IMR-90 (cell line): ENCODE data around the gene IMP3. TPM values are rescaled to one million over a fixed set of nuclear protein-coding genes. Genes with fewer than 3 reads are reported as not detected.

Experiments used
- ATAC-seq: fragments of 200-7000 bp; cut with Tn5 transposase; 2 replicates; pipeline ENCODE4 v1.9.1; 2020; ENCODE audit warnings: low read depth, mild to moderate bottlenecking, moderate library complexity
- BruUV-seq: library from RNA; stranded (reverse); fragments of 400-500 nt; replicated peaks from 2 replicates; lab custom pipeline; 2021; lab: Mats Ljungman, UMichigan
- CTCF ChIA-PET: fragments of 300-600 bp; formaldehyde crosslinking; extraction: SDS; loops from one replicate; lab custom pipeline; 2021; ENCODE audit warnings: antibody characterized with exemption; lab: Yijun Ruan, JAX
- POLR2A ChIA-PET: fragments of 300-600 bp; sonication (Branson Sonifier 250); formaldehyde crosslinking; loops from one replicate; lab custom pipeline; 2022; ENCODE audit warnings: antibody characterized with exemption; ENCODE audit not compliant: unreplicated experiment; lab: Charles Lee
- DNase-seq: peaks from one replicate; pipeline ENCODE4 v3.0.0; 2013
- H2AFZ ChIP-seq: replicated peaks from 2 replicates; pipeline ENCODE3; 2013; ENCODE audit warnings: low read length, mild to moderate bottlenecking; ENCODE audit not compliant: poor library complexity
- H2AK5ac ChIP-seq: 2 replicates; pipeline ENCODE4 v1.6.1; 2013; ENCODE audit warnings: low read depth, low read length, inconsistent platforms
- H2AK9ac ChIP-seq: replicated peaks from 2 replicates; pipeline ENCODE3; 2013; ENCODE audit warnings: mild to moderate bottlenecking, low read depth, low read length, moderate library complexity; ENCODE audit not compliant: poor library complexity
- H2BK120ac ChIP-seq: 2 replicates; pipeline ENCODE4 v1.6.1; 2013; ENCODE audit warnings: low read depth, low read length, inconsistent platforms
- H2BK15ac ChIP-seq: 3 replicates; pipeline ENCODE4 v1.6.1; 2013; ENCODE audit warnings: low read depth, low read length, inconsistent platforms
- H2BK20ac ChIP-seq: 2 replicates; pipeline ENCODE4 v1.6.1; 2013; ENCODE audit warnings: low read depth, mild to moderate bottlenecking, inconsistent platforms, low read length, moderate library complexity
- H2BK5ac ChIP-seq: 2 replicates; pipeline ENCODE4 v1.6.1; 2013; ENCODE audit warnings: mild to moderate bottlenecking, low read depth, low read length, inconsistent platforms; ENCODE audit not compliant: poor library complexity, severe bottlenecking
- H3K14ac ChIP-seq: replicated peaks from 2 replicates; pipeline ENCODE4 v1.6.1; 2013; ENCODE audit warnings: low read depth, low read length, inconsistent platforms
- H3K18ac ChIP-seq: 2 replicates; pipeline ENCODE4 v1.6.1; 2013; ENCODE audit warnings: low read depth, low read length, control low read depth
- H3K23ac ChIP-seq: 2 replicates; pipeline ENCODE4 v1.6.1; 2013; ENCODE audit warnings: low read depth, low read length, inconsistent platforms
- H3K27ac ChIP-seq: 2 replicates; pipeline ENCODE4 v1.5.1; 2013; ENCODE audit warnings: mild to moderate bottlenecking, control low read depth, low read length; ENCODE audit not compliant: insufficient read depth
- H3K27me3 ChIP-seq: 2 replicates; pipeline ENCODE4 v1.6.1; 2013; ENCODE audit warnings: low read length; ENCODE audit not compliant: control insufficient read depth, insufficient read depth
- H3K36me3 ChIP-seq: 2 replicates; pipeline ENCODE4 v1.6.1; 2013; ENCODE audit warnings: low read length, mixed read lengths; ENCODE audit not compliant: control insufficient read depth, insufficient read depth
- H3K4ac ChIP-seq: 2 replicates; pipeline ENCODE4 v1.6.1; 2013; ENCODE audit warnings: low read depth, low read length, inconsistent platforms
- H3K4me1 ChIP-seq: 2 replicates; pipeline ENCODE4 v1.6.1; 2013; ENCODE audit warnings: low read length, mixed read lengths; ENCODE audit not compliant: control insufficient read depth, insufficient read depth
- H3K4me2 ChIP-seq: 2 replicates; pipeline ENCODE4 v1.6.1; 2013; ENCODE audit warnings: low read depth, mild to moderate bottlenecking, control low read depth, low read length, moderate library complexity
- H3K4me3 ChIP-seq: 2 replicates; pipeline ENCODE4 v1.5.1; 2013; ENCODE audit warnings: low read depth, mild to moderate bottlenecking, control low read depth, low read length, moderate library complexity; ENCODE audit not compliant: insufficient read depth
- H3K56ac ChIP-seq: 2 replicates; pipeline ENCODE4 v1.6.1; 2013; ENCODE audit warnings: low read length, inconsistent platforms; ENCODE audit not compliant: insufficient read depth; ENCODE audit errors: extremely low read depth
- H3K79me1 ChIP-seq, 2 experiments: 2 replicates each; pipeline ENCODE4 v1.6.1; 2013; ENCODE audit warnings: low read length in 2 of 2, inconsistent platforms in 1 of 2, low read depth in 1 of 2
- H3K9ac ChIP-seq: 2 replicates; pipeline ENCODE4 v1.6.1; 2013; ENCODE audit warnings: low read depth, low read length, control low read depth
- H3K9me1 ChIP-seq: 2 replicates; pipeline ENCODE4 v1.6.1; 2013; ENCODE audit warnings: low read length, inconsistent platforms; ENCODE audit not compliant: insufficient read depth
- H3K9me3 ChIP-seq: 2 replicates; pipeline ENCODE4 v1.6.1; 2013; ENCODE audit warnings: low read length; ENCODE audit not compliant: control insufficient read depth, insufficient read depth
- H4K20me1 ChIP-seq: 2 replicates; pipeline ENCODE4 v1.6.1; 2013; ENCODE audit warnings: low read length, inconsistent platforms; ENCODE audit not compliant: insufficient read depth
- H4K5ac ChIP-seq: 2 replicates; pipeline ENCODE4 v1.6.1; 2013; ENCODE audit warnings: mild to moderate bottlenecking, low read depth, low read length, control low read depth
- H4K8ac ChIP-seq, 2 experiments: 2 replicates each; pipeline ENCODE4 v1.6.1; 2013; ENCODE audit warnings: low read depth in 2 of 2, low read length in 2 of 2, control low read depth in 1 of 2, inconsistent platforms in 1 of 2
- H4K91ac ChIP-seq: 2 replicates; pipeline ENCODE4 v1.6.1; 2013; ENCODE audit warnings: low read depth, low read length, inconsistent platforms; ENCODE audit not compliant: insufficient read depth
- BHLHE40 ChIP-seq: fragments of 150-350 bp; IDR thresholded peaks from 2 replicates; pipeline ENCODE4 v1.6.1; 2016; ENCODE audit warnings: mild to moderate bottlenecking, low read depth, low read length
- CEBPB ChIP-seq: IDR thresholded peaks from 2 replicates; pipeline ENCODE4 v1.6.1; 2012; ENCODE audit warnings: low read depth, low read length, improper control_type of control experiment
- CHD1 ChIP-seq: IDR thresholded peaks from 2 replicates; pipeline ENCODE4 v1.6.1; 2012; ENCODE audit warnings: low read depth, low read length, improper control_type of control experiment
- CTCF ChIP-seq: conservative IDR thresholded peaks from 2 replicates; pipeline ENCODE4 v1.5.1; 2012; ENCODE audit warnings: mild to moderate bottlenecking, low read depth, low read length, improper control_type of control experiment
- FOS ChIP-seq: fragments of 150-350 bp; IDR thresholded peaks from 2 replicates; pipeline ENCODE4 v1.6.1; 2016; ENCODE audit warnings: low read depth, low read length
- MAFK ChIP-seq: IDR thresholded peaks from 2 replicates; pipeline ENCODE4 v1.6.1; 2012; ENCODE audit warnings: low read depth, low read length, improper control_type of control experiment
- NFE2L2 ChIP-seq: fragments of 150-350 bp; IDR thresholded peaks from 2 replicates; pipeline ENCODE4 v1.6.1; 2016; ENCODE audit warnings: low read depth, mild to moderate bottlenecking, low read length
- RCOR1 ChIP-seq: IDR thresholded peaks from 2 replicates; pipeline ENCODE4 v1.6.1; 2012; ENCODE audit warnings: mild to moderate bottlenecking, low read length, improper control_type of control experiment; ENCODE audit not compliant: insufficient replicate concordance
- WGBS, 2 experiments: methylation state at CpG; one replicate each; pipeline versions ENCODE4 v1.1.5 to v1.1.7; 2013; ENCODE audit warnings: missing lambda C conversion rate in 2 of 2; ENCODE audit not compliant: insufficient read length in 1 of 2; ENCODE audit errors: extremely low coverage in 2 of 2; 5-methylcytosine and 5-hydroxymethylcytosine counted together
- dilution Hi-C: fragments of 300-500 bp; cut with HindIII; formaldehyde crosslinking; loops from one replicate; pipeline ENCODE4 v1.14.3; 2018; ENCODE audit warnings: low sequenced_read_pairs; ENCODE audit not compliant: unreplicated experiment
- in situ Hi-C: fragments of 300-500 bp; cut with MboI; formaldehyde crosslinking; loops from 3 replicates; pipeline ENCODE4 v1.14.3; 2019; ENCODE audit warnings: low sequenced_read_pairs, inconsistent platforms, mixed read lengths
- intact Hi-C: fragments of 100-400 bp; cut with micrococcal nuclease; formaldehyde crosslinking; loops from 2 replicates; pipeline ENCODE4 v1.10.0; 2022
- polyA plus RNA-seq, 3 experiments: library from polyadenylated mRNA; depleted of rRNA; stranded (reverse); fragments of >200 nt; gene quantifications; 2 replicates each; pipeline ENCODE4 v1.2.3, GENCODE V29; 2012; ENCODE audit warnings: low replicate concordance in 1 of 3
- total RNA-seq: library from RNA; depleted of rRNA; stranded (reverse); fragments of >200 nt; gene quantifications from 2 replicates; pipeline ENCODE4 v1.2.3, GENCODE V29; 2012

IMP3 gene
- total and polyA plus RNA-seq, 2 of the 4 experiments (the other 2 are of a cell fraction): 42.1 to 59.3 TPM

- H4K8ac ChIP-seq: peak overlapping the region; percentile 10 to 59; a peak in 2 of 4 replicates
- H2BK120ac ChIP-seq: peak overlapping the region; percentile 40
- peak overlapping the region; percentile 79 for H3K14ac ChIP-seq
- in situ Hi-C loops (loop anchor here (10.0 kb wide), 1 partner anchor 65 kb away; a partner anchor contains a TSS), intact Hi-C loops (loop anchor here (2.0 kb wide), 1 partner anchor 21 kb away; no protein-coding TSS in a partner anchor), dilution Hi-C loops (no loop called here)
- H2AFZ ChIP-seq: peak overlapping the region; percentile 0
- peak overlapping the region; percentile 50 for H3K9ac ChIP-seq
- H3K4ac ChIP-seq: peak overlapping the region; percentile 77
- H4K20me1 ChIP-seq: peaks cover 42% of the 10 kb centered on the region
- peaks cover 21% of the 10 kb centered on the region for H3K4me1 ChIP-seq
- no peak overlapping the region for H2BK20ac ChIP-seq
- no peak overlapping the region for H3K4me3 ChIP-seq
- no peaks in the 10 kb centered on the region for H3K9me3 ChIP-seq
- 85% methylated on average over 11 of the region's 17 CpGs; no CpG with 5 or more reads in 1 of the 2 experiments for WGBS, 2 experiments
- H3K18ac ChIP-seq: peak overlapping the region; percentile 15; the same call in 1 of the 2 replicates
- H3K23ac ChIP-seq: no peak overlapping the region
- no peak for TF ChIP-seq CTCF
- no peak for TF ChIP-seq NFE2L2
- TF ChIP-seq RCOR1: no peak
- TF ChIP-seq CHD1: no peak
- TF ChIP-seq FOS: no peak
- TF ChIP-seq BHLHE40: no peak
- no peak for TF ChIP-seq CEBPB
- TF ChIP-seq MAFK: no peak
- ATAC-seq (no peak), DNase-seq (no peak)
- H2BK5ac ChIP-seq: peak overlapping the region; percentile 95
- no peak overlapping the region for H2AK9ac ChIP-seq
- ChIA-PET CTCF (no interaction called here), POLR2A (no interaction called here)
- H3K36me3 ChIP-seq: peaks cover 43% of the 10 kb centered on the region
- BruUV-seq: no TSS peak
- peak overlapping the region; percentile 1; the same call in 1 of the 3 replicates for H2BK15ac ChIP-seq
- peak overlapping the region; percentile 86 for H3K27ac ChIP-seq
- peaks cover 31% of the 10 kb centered on the region for H3K9me1 ChIP-seq
- H3K79me1 ChIP-seq: peaks cover 22 to 92% of the 10 kb centered on the region in 2 experiments
- H3K27me3 ChIP-seq: no peaks in the 10 kb centered on the region
- H3K56ac ChIP-seq: no peak overlapping the region
- peak overlapping the region; percentile 78 for H2AK5ac ChIP-seq
- H3K4me2 ChIP-seq: no peak overlapping the region
- peak overlapping the region; percentile 49; the same call in 1 of the 2 replicates for H4K91ac ChIP-seq
- peak overlapping the region; percentile 45 for H4K5ac ChIP-seq
Measured at GRCh38 chr15:75659928-75660645, 20.1 kb upstream of the IMP3 start.
